IPS-11a (cell line): Measurements from ENCODE around the gene KDM6A.
"Not testable (repeated sequence)": the region's sequence is repeated elsewhere in the genome, so short reads cannot be mapped to it uniquely, and the experiment has no call there.

Source experiments
- H3K4me3 ChIP-seq: one replicate; pipeline ENCODE4 v1.5.1; 2013; ENCODE audit warnings: low read depth, low read length, control low read depth

KDM6A gene

GRCh38 chrX:44872821-44873414 lies at the start of gene KDM6A:
Gene KDM6A (plus strand): TSS chrX:44873188. CDS start chrX:44873552, 364 bp downstream.
- H3K4me3 ChIP-seq = peak within 1 kb of the TSS; percentile 72

DNA sequence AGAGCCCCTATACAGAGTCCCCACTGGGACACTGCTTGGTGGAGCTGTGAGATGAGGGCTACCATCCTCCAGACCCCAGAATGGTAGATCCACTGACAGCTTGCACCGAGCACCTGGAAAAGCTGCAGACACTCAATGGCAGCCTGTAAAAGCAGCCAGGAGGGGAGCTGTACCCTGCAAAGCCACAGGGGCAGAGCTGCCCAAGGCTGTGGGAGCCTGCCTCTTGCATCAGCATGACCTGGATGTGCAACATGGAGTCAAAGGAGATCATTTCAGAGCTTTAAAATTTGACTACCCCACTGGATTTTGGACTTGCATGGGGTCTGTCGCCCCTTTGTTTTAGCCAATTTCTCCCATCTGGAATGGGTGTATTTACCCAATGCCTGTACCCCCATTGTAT lies 49.8 kb upstream of the KDM6A start:
- H3K4me3 ChIP-seq = not testable (repeated sequence)

- H3K4me3 ChIP-seq = no peak overlapping the region
Observed at GRCh38 chrX:44828008-44828605, 44.9 kb upstream of the KDM6A start.

- H3K4me3 ChIP-seq = no peak overlapping the region
Observed at GRCh38 chrX:44829832-44830231, 43.2 kb upstream of the KDM6A start.

DNA sequence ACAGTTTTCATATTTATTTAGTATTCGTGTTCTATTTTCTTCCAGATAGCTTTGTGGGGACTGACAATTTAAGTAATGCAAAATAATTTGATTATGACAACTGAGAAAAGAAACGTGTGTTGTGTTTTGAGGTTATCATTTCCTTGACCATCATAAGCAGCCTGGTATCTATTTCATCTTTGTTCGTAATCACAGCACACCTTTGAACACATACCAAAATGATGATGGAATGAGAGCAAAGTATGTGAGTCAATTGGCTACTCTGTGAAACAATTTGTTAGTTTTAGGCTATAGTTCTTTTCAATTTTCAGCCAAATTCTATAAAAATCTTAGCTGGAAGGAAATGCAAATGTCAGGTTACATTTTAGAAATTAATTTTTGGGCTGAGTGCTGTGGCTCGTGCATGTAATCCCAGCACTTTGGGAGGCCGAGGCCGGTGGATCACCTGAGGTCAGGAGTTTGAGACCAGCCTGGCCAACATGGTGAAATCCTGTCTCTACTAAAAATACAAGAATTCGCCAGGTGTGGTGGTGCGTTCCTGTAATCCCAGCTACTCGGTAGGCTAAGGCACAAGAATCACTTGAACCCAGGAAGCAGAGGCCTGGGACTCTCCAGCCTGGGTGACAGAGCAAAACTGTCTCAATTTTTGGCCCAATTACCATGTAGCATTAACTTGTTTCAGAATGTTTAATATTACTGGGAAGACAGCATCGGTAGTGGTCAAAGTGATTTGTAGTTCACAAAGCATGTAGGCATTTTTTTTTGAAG lies 30.3 kb upstream of the KDM6A start:
- no peak overlapping the region for H3K4me3 ChIP-seq

GRCh38 chrX:44843318-44843702 lies 29.7 kb upstream of the KDM6A start:
- H3K4me3 ChIP-seq = no peak overlapping the region

GRCh38 chrX:44843753-44844152 lies 29.2 kb upstream of the KDM6A start, which contains the start of gene DUSP21:
Gene DUSP21 (plus strand): TSS chrX:44844021. CDS start chrX:44844133, 112 bp downstream.
- no peak within 1 kb of the TSS for H3K4me3 ChIP-seq

DNA sequence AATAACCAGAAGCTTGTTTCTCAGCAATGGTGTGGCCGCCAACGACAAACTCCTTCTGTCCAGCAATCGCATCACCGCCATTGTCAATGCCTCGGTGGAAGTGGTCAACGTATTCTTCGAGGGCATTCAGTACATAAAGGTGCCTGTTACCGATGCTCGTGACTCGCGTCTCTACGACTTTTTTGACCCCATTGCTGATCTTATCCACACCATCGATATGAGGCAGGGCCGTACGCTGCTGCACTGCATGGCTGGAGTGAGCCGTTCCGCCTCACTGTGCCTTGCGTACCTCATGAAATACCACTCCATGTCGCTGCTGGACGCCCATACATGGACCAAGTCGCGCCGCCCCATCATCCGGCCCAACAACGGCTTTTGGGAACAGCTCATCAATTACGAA lies 28.8 kb upstream of the KDM6A start:
- H3K4me3 ChIP-seq = no peak overlapping the region

DNA sequence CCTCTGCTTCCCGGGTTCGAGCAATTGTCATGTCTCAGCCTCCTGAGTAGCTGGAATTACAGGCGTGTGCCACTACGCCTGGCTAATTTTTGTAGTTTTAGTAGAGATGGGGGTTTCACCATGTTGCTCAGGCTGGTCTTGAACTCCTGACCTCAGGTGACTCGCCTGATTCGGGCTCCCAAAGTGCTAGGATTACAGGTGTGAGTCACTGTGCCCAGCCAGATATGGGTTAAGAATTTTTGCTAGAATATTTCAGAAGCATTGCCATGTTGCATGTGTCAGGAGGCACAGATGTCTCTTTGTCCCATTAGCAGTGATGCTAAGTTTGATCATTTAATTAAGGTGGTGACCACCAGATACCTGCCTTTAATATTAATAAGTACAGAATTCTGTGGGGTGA lies 22.1 kb upstream of the KDM6A start:
- H3K4me3 ChIP-seq = not testable (repeated sequence)

GRCh38 chrX:44871114-44871645 lies 1.8 kb upstream of the KDM6A start:
- peak overlapping the region; percentile 24 for H3K4me3 ChIP-seq

- peak overlapping the region; percentile 24 for H3K4me3 ChIP-seq
Observed at GRCh38 chrX:44871931-44872820, 812 bp upstream of the KDM6A start.

- H3K4me3 ChIP-seq = peak overlapping the region; percentile 72
Observed at GRCh38 chrX:44873415-44874276, 658 bp downstream of the KDM6A start.

DNA sequence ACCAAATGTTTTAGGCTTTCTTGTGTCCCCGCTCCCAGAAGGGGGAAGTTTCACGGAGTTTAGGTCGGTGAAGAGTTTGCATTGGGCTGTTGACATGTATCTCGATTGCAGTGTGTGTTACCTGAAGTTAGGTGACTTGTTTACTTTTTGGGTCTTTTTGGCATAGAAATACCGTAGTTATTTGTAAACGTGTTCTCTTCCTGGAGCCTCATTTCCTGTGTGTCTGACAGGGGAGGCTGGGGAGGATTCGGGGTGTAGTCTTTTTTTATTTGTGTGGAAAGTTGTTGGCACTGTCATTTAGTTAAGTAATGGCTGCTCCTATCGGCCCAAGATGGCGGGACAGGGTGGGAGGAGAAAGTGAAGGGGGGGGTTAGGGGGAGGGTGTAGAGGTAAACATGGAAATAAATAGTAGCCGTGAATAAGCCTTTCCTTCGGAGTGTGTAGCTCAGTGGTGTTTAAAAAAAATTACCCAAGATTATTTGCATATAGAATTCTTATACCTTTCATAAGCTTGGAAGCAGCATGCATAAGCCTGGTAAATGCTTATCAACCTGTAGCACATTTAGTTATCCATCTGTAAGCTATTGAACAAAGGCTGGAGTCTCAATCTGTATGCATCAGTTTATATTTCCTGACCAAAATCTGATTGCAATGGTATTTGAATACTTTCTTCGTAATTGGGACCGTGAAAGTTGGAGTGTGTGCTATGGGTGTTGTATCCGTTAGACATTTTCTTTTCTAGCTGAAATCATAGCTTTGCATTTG lies 1.6 kb downstream of the KDM6A start:
- peak overlapping the region; percentile 72 for H3K4me3 ChIP-seq

DNA sequence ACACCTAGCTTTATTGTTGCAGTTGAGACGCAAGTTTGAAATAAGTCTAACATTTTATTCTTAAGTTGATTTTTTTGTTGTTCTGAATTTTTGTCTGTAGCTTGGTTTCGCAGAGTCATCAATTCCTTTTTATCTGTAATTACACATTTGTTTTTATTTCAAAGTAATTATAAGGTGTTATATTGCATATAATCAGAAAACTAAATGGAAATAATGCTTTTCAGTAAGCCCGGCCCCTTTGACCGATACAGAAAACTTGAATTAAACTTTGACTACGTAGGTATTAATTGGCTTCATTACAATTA lies 2.1 kb downstream of the KDM6A start:
- H3K4me3 ChIP-seq = peak overlapping the region; percentile 72

DNA sequence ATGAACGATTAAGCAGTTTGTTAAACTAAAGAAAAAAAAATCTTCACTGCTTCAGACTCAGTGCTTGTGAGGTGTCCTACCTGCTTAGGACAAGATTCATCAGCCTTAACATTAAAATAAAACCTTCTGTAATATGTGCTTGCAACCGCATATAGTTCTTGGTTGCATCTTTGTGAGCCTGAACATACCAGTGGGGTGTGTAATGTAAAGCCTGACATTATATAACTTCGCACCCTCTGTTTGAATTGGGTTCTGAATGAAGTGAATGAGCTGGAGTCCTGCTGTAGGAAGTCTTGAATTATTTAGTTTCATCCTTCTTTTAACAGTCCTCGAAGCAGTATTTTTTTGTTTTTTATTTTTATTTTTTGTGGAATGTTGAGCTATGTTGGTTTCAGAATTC lies 3.1 kb downstream of the KDM6A start:
- H3K4me3 ChIP-seq = no peak overlapping the region

- no peak overlapping the region for H3K4me3 ChIP-seq
Observed at GRCh38 chrX:44876767-44877166, 3.8 kb downstream of the KDM6A start.

- H3K4me3 ChIP-seq = no peak overlapping the region
Observed at GRCh38 chrX:44878780-44879179, 5.8 kb downstream of the KDM6A start.

GRCh38 chrX:44881549-44881948 lies 8.6 kb downstream of the KDM6A start:
- H3K4me3 ChIP-seq = no peak overlapping the region

DNA sequence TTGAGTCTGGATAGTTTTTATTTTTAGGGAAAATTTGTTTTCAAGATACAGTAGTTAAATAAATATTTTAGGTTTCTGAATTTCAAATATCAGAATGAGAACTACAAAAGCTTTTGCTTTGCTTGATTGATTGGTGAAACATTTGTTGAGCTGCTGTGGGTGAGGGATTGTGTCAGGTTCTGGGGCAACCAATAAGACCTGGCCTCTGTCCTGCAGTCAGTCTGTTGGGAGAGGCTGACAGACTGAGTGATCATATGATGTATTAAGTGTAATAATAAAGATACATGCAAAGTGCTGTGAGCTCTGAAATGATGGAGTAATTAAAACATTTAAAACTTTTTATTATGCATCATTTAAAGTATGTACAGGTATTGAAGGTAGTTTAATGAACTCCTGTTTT lies 9.6 kb downstream of the KDM6A start:
- no peak overlapping the region for H3K4me3 ChIP-seq
